ENCODE results near the gene COPA.
"Not testable (repeated sequence)": the region's sequence is repeated elsewhere in the genome, so short reads cannot be mapped to it uniquely, and the experiment has no call there.

COPA gene

DNA sequence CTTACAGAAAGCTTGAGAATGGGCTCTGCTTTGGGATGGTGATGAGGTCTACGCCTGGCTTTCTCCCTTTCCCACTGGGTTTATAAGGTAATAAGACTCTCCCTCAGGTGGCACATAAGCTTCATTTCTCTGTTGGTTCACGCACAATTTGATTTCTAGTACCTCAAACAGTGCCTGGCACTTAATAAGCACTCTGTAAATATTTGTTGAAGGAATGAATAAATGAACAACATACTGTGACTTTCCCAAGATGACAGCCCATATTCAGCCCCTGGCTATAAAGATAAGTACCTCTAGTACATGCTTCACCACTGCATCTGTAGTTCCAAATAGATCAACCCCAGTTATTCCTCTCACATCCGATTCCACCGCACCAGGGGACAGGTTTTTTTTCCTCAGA, 17.8 kb downstream of the COPA start:
- DNase-seq = no peak

DNA sequence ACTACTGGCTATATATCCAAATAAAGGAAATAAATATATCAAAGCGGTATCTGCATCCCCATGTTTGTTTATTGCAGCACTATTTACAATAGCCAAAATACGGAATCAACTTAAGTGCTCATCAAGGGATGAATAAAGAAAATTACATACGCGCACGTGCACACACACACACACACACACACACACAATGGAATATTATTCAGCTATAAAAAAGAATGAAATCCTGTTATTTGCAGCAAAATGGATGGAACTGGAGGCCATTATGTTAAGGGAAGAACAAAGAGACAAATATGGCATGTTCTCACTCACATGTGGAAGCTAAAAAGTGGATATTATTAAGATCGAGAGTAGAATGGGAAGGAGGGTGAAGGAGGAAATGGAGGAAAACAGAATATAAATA, 20.2 kb downstream of the COPA start:
- no peak for DNase-seq

DNA sequence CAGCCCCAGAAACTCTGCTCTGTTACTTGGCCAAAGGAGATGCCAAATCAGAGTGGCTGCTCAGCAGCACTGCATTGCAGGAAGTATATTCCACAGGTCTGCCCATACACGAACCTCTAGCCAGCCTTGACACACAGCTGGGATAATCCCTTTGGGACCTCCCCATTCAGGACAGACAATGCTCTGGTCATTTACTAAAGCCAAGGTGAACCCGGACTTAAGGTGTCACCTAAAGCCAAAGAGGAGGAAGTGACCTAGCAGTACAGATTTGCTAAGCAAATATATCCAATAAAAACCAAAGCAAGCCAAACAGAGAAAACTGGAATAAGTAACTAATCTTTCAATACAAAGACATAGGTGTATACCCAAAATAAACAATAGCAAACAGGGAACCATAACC, 27.7 kb downstream of the COPA start:
- DNase-seq = no peak

DNA sequence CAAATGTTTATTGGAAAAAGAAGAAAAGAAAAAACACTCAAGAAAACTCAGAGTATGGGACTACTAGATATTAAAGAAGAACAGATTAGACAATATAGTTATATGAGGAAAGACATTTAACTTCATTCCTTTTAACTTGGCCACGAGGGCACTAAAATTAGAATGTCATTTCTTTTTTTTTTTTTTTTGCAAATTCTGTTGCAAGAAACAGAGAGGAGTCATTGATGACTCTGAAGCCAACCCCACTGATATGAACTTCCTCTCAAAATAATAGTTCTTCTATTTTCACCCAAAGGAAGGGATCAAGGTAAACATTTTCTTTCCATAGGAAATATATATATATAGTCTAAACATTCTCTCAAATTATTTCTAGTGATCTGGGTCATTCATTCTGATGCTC, 33.5 kb downstream of the COPA start:
- DNase-seq = no peak

DNA sequence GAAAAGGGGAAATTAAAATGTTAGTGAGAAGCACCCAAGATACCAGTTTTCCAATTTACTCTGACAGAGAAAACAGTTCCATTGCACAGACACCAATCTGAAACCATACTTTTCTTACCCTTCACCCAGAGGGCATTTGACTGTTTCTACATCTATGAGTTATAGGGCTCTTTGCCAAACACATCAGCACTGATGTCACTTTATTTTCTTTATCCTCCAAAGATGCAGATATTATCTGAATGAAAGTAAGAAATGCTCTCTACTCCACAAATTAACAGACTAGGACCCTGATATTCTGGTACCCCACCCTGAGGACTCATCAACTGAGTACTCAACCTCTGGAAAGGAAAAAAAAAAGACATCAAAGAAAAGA, 33.9 kb downstream of the COPA start:
- DNase-seq = no peak

DNA sequence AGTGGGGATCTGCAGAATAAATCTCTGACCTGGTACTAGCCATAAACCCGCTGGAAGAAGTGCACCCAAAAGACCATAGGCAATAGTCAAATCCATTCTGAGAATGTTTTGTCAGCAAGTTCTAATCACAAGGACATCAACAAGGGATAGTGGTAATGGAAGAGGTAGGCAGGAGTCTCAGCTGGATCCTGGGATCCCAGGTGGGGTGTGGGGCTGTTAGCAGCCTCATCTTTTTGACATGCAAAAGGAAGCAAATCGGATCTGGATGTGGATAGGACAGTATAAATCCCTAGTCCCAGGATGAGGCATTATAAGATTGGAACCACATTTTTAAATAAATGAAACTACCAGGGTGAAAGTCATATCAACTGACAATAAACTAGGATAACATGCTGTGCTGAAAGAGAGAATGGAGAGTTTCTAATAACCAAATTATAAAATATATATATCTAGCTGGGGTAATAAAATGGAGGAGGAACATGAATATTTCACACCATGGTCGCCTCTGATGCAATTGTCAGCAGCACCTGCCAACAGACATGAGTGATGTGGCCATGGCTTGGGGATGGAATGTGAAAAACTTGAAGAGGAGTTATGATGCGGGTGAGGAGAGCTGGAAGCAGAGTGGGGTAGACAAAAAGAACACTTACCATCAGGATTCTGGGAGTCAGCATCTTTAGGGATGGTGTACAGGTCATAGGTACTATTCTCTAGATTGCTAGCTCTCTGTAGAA, 34.4 kb downstream of the COPA start:
- DNase-seq = no peak

DNA sequence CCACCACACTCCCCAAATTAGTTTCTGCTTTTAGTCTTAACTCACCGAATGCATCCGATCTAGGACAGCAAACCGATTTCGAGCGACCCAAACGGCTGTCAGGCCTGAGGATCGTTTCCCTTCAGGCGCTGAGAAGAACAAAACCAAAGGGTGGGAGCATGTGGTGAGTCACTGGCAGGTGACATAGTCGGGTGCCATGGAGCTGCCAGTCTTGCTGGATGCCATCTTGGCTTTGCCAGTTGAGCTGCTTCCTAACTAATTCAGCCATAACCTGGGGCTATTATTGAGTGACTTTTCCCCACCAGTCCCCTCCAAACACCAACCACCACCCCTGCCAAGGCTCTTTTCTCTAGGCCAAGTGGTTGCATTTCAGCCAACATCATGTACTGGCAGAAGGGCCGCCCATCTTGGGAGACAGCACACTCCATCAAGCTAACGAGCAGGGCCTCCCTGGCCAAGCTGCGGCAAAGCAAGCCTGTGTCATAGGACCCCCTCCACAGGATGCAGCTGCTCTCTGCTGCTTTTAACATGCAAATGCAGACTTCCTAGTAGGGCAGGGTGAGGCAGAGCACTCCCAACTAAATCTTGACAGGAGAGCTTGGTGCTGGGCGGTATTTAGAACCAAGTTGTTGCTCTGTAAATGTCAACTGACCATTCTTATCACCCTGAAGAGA, 35.8 kb downstream of the COPA start:
- no peak for DNase-seq

DNA sequence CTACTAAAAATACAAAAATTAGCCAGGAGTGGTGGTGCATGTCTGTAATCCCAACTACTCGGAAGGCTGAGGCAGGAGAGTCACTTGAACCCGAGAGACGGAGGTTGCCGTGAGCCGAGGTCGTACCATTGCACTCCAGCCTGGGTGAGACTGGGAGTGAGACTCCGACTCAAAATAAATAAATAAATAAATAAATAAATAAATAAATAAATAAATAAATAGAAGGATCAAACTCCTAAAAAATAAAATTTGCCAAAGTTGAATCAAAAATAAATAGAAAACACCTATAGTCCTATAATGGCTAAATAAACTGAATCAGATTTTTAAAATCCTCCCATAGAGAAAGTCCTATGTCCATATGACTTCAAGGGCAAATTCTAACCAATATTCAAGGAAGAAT, 42.9 kb downstream of the COPA start:
- no peak for DNase-seq

DNA sequence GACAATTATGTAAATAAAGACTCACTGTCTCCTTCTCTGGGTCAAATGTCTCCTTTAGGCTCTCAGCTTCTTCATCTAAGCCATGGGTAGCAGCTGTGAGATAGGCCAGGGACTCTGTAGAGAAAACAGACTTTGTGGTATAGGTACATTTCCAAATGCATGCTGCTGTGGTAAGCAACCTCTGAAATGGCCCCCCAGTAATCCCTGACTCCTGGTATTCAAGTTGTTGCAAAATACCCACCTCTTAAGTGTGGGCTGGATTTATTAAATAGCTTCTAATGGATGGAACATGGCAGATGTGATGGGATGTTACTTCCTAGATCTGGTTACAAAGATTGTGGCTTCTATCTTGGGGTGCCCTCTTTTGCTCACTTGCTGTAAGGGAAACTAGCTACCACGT, 47.0 kb downstream of the COPA start:
- no peak for DNase-seq

DNA sequence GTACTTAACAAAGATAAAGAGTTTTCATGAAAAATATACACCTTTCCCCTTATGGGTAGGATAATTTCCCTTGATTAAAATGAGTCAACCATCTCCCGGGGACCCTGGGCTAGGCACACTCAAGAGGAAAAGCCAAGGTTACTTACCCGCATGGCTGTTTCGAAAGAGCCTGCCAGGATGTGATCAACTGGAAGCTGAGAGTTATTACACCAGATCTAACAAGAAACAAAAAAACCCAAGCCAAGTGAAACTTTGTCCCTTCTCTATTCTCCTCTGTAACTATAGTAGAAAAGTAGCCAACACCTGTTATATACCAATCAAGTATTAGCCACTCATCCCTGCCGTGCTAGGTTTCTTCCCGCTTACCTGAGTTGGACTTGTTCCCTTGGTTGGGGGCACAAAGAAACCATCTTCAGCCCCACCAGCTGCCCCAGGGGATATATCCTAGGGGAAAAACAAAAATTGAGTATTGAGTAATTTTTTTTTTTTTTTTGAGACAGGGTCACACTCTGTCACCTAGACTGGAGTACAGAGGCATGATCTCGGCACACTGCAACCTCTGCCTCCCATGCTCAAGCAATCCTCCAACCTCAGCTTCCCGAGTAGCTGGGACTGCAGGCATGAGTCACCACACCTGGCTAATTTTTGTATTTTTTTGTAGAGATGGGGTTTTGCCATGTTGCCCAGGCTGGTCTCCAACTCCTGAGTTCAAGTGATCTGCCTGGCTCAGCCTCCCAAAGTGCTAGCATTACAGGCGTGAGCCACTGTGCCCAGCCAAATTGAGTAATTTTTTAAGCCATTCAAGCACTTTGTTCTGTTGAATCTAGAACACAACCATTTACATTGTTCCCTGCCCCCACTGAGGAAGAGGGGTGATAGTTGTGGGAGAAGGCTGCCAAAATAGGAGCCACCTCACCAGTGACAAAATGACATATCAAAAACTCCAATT, 49.8 kb downstream of the COPA start:
- DNase-seq = no peak

DNA sequence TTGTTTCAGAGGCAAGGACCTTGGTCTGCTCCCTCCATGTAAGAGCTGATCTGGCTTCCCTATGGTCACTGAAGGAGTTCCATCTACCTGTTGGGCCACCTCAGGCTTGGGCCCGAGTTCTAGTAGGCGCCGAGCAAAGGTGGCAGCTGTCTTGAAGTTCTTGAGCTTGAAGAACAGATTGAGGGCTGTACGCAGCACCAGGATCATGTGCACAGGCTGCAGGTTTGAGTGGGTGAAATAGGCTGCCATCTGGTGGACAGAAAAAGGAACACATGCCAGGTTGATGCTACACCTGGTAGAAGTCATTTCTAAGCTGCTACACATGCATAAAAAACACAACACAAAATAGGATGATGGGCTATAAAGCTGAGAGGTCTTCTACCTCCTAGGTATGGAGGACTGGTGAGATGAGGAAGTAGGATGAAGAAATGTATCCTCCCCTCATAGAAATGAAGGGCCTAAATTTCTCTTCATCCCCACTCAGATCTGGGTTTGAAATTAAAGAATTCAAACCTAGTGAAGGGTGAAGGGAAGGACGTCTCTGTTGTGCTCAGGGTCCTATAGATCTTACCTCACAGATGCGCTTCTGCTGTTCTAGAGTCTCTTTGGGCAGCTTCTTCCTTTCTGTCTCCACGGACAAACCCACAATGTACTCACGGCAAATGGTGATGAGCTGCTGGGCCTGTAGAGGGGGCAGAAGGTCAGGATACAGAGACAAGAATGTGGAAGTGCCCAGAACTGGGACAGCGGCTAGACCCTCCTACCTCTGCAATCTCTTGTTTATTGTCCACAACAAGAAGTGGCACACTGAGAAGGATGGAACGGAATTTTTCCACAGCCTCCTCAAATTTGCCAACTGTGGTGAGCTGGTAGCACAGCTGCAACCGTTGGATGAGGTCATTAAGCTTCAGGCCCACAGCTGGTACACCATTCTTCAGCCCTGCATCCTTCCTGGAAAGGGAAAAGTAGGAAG, 51.5 kb downstream of the COPA start:
- peak; percentile 49 for DNase-seq

DNA sequence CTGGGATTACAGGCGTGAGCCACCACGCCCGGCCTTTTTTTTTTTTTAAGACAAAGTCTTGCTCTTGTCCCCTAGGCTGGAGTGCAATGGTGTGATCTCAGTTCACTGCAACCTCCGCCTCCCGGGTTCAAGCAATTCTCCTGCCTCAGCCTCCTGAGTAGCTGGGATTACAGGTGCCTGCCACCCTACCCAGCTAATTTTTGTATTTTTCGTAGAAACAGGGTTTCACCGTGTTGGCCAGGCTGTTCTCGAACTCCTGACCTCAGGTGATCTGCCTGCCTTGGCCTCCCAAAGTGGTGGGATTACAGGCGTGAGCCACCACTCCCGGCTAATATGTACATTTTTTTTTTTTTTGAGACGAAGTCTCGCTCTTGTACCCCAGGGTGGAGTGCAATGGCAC, 55.3 kb downstream of the COPA start:
- not testable (repeated sequence) for DNase-seq

DNA sequence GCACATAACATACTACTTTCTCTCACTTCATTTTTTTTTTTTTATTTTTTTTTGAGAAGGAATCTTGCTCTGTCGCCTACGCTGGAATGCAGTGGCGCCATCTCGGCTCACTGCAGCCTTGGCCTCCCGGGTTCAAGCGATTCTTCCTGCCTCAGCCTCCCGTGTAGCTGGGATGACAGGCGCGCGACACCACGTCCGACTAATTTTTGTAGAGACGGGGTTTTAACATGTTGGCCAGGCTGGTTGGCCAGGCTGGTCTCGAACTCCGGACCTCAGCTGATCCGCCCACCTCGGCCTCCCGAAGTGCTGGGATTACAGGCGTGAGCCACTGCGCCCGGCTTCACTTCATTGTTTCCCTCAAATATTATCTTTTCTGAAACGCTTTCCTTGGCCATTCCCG, 57.5 kb downstream of the COPA start:
- no peak for DNase-seq

DNA sequence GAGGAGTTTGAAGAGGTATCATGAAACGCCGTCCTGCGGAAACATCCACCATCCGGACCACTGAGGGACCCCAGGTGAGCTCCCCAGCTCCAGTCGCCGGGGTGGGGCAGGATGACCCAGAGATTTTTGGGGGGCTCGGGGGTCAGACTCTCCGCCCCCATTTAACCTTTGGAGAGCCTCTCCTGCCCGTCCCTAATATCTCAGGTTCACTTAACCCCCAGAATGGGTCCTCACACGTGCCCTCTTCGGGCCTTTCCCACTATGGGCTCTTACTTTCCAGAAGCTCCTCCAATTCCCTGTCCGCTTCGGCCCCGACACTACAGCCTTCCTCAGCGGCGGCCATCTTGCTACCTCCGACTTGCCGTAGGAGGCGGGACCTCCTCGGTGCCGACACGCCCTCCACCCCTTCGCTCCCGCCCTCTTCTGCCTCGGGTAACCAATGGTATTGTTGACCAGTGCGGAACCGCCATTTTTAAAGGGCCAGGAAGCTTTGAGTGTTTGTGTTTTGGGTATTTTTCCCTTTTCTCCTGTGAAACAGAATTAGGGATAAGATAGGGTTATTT, 58.2 kb downstream of the COPA start, which contains the start of gene PEX19:
TSS of gene PEX19 (minus strand) at position 352 of the 563 bp plus-strand sequence. CDS start at position 343, 9 bp downstream.
- DNase-seq = peak; percentile 91

DNA sequence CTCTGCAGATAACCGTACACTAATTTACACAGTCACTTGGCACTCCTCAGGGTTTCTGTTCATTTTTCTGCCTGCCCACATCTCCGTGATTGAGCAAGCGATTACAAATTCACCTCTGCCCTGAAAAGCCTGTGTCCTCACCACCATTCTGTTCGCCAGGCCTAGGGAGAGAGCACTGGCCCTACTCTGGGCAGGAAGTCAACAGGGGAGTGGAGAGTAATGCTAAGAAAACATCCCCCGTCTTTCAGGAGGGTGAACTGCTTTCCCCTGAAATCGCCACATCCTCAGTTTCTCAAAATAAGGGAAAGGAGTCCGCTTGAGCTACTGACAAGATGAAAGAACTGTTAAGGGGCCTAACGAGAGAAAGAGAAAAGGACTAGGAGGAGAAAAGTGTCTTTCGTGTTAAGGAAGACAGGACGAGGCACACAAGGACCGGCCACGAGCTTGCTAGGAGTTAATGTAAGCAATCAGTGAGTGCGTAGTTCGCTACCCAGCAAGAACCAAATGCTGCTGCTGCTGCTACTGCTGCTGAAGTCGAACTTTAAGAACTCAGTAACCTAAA, 58.7 kb downstream of the COPA start:
- no peak for DNase-seq

DNA sequence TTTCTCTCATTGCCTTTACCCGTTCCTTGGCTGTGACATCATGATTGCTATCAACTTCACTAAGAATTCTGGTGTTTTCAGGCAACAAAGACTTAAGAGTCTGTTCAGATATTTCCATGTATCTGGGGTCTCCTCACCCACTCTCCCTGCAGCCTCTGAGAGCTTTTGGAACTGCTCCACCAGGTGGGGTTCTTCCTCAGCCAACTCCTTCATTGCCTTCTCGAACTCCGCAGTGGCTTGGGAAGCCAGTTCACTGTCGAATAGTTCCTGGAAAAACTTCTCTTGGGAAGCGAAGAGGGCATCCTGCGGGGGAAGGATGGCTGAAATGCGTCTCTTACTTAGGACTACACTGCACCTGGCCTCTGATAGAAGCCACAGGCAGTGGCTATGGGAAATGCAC, 60.2 kb downstream of the COPA start:
- DNase-seq = no peak

DNA sequence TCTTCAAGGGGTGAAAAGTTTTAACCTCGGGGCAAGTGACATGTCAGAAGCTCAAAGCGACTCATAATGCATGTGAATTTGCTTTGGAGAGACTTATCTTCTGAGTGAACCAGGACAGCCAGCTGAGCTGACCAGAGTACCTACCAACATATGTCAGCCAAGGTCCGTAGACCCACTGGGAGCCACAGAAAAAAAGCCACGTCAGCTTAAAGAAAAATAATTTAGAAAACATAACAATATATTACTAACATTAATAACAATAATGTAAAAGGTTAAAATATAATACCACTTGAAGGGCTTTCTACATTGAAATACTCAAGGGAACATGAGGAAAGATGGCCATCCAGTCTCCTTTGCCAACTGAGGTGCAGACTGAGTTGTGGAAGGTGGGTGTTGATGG, 65.1 kb downstream of the COPA start:
- no peak for DNase-seq

DNA sequence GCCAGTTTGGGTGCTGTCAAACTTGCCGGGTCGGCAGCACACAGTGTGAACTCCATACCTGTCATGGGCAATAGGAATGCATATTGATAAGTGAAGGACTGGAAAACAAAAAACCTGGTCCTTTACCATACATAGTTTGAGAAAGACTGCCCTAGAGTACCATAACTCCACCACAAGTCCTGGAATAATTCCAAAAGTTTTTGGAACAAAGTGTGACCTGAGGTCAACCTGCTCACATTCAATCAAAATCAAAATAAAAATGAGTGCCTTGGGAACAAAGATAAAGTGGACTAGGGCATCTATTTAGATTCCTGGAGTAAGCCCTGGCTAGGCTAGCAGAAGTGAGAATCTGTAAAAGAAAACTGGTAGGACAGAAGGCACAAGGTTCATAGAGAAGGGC, 65.7 kb downstream of the COPA start:
- no peak for DNase-seq

DNA sequence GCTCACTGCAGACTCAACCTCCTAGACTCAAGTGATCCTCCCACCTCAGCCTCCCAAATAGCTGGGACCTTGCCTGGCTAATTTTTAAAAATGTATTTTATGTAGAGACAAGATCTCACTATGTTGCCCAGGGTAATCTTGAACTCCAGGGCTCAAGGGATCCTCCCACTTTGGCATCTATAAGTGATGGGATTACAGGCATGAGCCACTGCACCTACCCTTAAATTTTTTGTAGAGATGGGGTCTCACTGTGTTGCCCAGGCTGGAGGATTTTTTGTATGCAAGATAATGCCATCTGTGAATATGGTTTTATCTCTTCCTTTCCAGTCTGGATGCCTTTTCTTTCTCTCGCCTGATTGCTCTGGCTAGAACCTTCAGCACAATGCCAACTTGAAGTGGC, 72.0 kb downstream of the COPA start:
- no peak for DNase-seq

DNA sequence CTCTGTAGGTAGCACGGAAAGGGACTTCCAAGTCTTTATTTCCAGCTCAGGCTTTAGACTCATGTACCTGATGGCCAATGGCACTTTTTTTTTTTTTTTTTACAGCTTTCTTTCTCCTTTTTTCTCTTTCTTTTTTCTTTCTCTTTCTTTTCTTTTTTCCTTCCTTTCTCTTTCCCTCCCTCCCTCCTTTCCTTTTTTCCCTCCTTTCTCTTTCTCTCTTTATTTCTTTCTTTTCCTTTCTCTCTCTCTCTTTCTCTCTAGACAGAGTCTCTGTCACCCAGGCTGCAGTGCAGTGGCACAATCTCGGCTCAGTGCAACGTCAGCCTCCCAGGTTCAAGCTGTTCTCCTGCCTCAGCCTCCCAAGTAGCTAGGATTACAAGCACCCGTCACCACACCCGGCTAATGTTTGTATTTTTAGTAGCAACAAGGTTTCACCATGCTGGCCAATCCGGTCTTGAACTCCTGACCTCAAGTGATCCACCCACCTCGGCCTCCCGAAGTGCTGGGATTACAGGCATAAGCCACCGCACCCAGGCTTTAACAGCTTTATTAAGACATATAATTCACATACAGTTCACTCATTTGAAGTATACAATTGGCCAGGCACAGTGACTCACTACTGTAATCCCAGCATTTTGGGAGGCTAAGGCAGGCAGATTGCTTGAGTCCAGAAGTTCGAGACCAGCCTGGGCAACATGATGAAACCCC, 75.6 kb downstream of the COPA start:
- DNase-seq = no peak

DNA sequence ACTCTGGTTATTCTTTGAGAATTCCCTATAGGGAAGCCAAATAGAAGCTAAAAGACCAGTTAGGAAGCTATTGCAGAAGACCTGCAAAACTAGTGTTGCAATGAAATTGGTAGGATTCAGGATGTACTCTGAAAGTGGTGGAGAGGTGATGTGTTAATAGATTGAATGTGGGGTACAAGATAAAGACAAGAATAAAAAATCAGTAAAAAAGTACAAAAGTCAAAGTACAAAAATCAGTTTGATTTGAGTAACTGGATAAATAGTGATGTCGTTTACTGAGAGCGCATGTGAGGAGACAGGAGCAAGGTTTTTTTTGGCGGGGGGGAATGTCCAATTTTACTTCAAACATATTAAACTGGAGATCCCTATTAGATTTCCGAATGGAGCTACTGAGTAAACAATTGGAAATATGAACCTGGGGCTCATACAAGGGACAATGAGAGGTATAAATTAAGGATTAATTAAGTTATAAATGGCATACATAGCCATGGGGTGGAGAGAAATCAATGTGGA, 78.2 kb downstream of the COPA start:
- no peak for DNase-seq
